HG03139 (cell line): ENCODE results near the gene ZBP1.

ENCODE experiments used
- ATAC-seq: cut with Tn5 transposase; IDR thresholded peaks from one replicate; pipeline ENCODE4 v1.9.1; 2021; ENCODE audit not compliant: unreplicated experiment

Gene ZBP1

DNA sequence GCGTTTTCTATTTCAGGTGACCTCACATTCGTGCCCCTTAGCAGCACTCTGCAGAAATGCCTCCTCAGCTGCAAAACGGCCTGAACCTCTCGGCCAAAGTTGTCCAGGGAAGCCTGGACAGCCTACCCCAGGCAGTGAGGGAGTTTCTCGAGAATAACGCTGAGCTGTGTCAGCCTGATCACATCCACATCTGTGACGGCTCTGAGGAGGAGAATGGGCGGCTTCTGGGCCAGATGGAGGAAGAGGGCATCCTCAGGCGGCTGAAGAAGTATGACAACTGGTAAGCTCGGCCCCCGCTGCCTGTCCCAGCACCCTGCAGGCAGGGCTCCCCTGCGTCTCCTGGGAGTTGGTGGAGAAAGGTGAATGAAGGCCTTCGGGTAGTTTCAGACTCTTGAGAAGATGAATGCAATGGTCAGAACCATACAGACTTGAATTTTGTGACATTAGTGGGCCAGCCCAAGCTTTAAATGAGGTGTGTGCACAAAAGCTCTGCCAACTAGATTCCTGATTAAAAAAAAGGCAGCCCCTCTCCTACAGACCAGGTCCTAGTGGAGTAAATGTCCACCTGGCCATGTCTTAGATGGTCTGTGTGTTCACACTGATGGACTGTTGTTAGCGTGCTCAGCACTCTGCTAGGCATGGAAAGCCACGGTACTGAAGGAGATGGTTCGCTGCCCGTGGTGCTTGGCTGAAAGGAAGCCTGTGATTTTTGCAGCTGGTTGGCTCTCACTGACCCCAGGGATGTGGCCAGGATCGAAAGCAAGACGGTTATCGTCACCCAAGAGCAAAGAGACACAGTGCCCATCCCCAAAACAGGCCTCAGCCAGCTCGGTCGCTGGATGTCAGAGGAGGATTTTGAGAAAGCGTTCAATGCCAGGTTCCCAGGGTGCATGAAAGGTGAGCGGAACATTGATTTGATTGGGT is 58.6 kb downstream of the ZBP1 start:
- ATAC-seq, result no peak

- no peak for ATAC-seq
Measured at GRCh38 chr20:57560554-57561355, 59.5 kb downstream of the ZBP1 start, which contains the start of gene PCK1. Gene PCK1 (plus strand): TSS chr20:57561110. CDS start chr20:57561412, 302 bp downstream.

GRCh38 chr20:57559658-57560553 is 60.3 kb downstream of the ZBP1 start:
- no peak for ATAC-seq

GRCh38 chr20:57559289-57559634 is 61.0 kb downstream of the ZBP1 start:
- ATAC-seq, result no peak

- no peak for ATAC-seq
Measured at GRCh38 chr20:57558614-57559288, 61.5 kb downstream of the ZBP1 start.

GRCh38 chr20:57557926-57558613 is 62.2 kb downstream of the ZBP1 start:
- no peak for ATAC-seq

DNA sequence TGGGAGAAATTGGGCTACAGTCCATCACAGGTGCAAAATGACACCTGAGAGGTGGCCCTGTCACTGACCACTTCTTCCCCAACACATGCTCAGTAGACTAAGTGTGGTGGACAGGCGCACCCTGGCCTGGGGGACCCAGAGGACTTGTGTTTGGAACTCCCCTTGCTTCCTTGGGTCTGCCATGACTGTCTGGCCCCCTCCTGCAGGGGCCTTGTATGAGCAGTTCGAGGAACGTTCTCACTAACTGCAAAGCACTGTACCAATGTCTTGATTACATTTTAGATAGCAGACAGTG is 63.3 kb downstream of the ZBP1 start:
- no peak for ATAC-seq

DNA sequence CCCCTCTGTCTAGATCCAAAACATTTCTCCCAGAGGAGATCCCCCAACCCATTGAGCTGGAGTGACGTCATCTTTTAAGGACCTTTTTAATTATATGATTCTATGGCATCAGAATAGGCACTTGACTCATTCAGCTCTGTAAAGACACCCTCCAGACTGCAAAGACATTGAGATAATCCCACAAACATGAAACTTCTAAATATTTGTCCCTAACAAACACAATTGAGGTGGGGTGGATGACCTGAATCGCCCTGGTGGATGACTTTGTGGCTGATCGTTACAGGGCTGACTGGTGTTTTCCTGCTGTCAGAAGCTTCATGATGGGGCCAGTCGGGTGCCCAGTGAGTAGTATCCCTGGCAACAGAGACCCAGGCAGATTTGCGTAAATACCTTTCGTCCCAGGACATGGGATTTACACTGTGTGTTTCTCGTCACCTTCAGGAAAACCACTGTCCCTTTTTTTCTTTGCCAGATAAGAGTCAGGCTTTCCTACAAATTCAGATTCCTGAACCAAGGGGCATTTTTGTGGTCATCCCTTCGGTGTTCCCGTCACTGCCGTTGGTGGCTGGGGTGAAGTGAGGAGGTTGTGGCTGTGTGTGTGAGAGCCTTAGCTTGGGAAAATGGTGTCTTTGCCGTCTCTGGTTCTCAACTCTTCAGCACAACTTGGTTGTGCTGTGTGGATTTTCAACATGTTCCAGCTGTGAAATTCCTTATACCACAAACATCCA is 64.6 kb downstream of the ZBP1 start:
- no peak for ATAC-seq
